Neural progenitor cell (in vitro differentiated cells): ENCODE measurements around the gene KCNH6. TPM values are rescaled to one million over a fixed set of nuclear protein-coding genes. Genes with fewer than 3 reads are reported as not detected.
A peak's percentile ranks its signal among the peaks of the same experiment; 100 is the strongest.

ENCODE experiments used
- DNase-seq: peaks from one replicate; pipeline ENCODE4 v3.0.0-alpha.2; 2016; ENCODE audit warnings: low spot score
- H2AFZ ChIP-seq: fragments of 200-600 bp; sonication (generic); replicated peaks from 2 replicates; pipeline ENCODE4 v1.6.1; 2016; ENCODE audit warnings: antibody characterized with exemption
- H3F3A ChIP-seq: fragments of 200-600 bp; sonication (generic); 2 replicates; pipeline ENCODE4 v1.6.1; 2016; ENCODE audit warnings: antibody characterized with exemption, low read depth
- H3K27ac ChIP-seq: fragments of 200-600 bp; sonication (generic); 2 replicates; pipeline ENCODE4 v1.5.1; 2016; ENCODE audit warnings: mild to moderate bottlenecking
- H3K27me3 ChIP-seq: fragments of 200-600 bp; sonication (generic); 2 replicates; pipeline ENCODE4 v1.6.1; 2016; ENCODE audit warnings: mild to moderate bottlenecking, moderate library complexity
- H3K36me3 ChIP-seq: fragments of 200-600 bp; sonication (generic); 2 replicates; pipeline ENCODE4 v1.5.1; 2016
- H3K4me1 ChIP-seq: fragments of 200-600 bp; sonication (generic); 2 replicates; pipeline ENCODE4 v1.6.1; 2016; ENCODE audit warnings: mixed run types
- H3K4me2 ChIP-seq: fragments of 200-600 bp; sonication (generic); 2 replicates; pipeline ENCODE4 v1.6.1; 2016
- H3K4me3 ChIP-seq: fragments of 200-600 bp; sonication (generic); 2 replicates; pipeline ENCODE4 v1.5.1; 2016
- H3K79me2 ChIP-seq: fragments of 200-600 bp; sonication (generic); 2 replicates; pipeline ENCODE4 v1.6.1; 2016; ENCODE audit warnings: low read depth
- H3K9ac ChIP-seq: fragments of 200-600 bp; sonication (generic); 2 replicates; pipeline ENCODE4 v1.6.1; 2016
- H3K9me3 ChIP-seq: fragments of 200-600 bp; sonication (generic); 2 replicates; pipeline ENCODE4 v1.5.1; 2016; ENCODE audit warnings: low read depth
- H4K20me1 ChIP-seq: fragments of 200-600 bp; sonication (generic); 2 replicates; pipeline ENCODE4 v1.6.1; 2016; ENCODE audit warnings: low read depth
- H3K27ac Mint-ChIP-seq: 3 replicates; pipeline ENCODE4 v1.8.0; 2021; ENCODE audit warnings: mixed read lengths
- H3K27me3 Mint-ChIP-seq: 2 replicates; pipeline ENCODE4 v1.8.0; 2022; ENCODE audit warnings: low read depth, mild to moderate bottlenecking, inconsistent platforms, moderate library complexity, mixed read lengths; ENCODE audit not compliant: insufficient read depth
- H3K36me3 Mint-ChIP-seq: 3 replicates; pipeline ENCODE4 v1.8.0; 2021; ENCODE audit warnings: mixed read lengths
- H3K4me1 Mint-ChIP-seq: 3 replicates; pipeline ENCODE4 v1.8.0; 2021; ENCODE audit warnings: mixed read lengths
- H3K4me3 Mint-ChIP-seq: 3 replicates; pipeline ENCODE4 v1.8.0; 2021; ENCODE audit warnings: mild to moderate bottlenecking, moderate library complexity, mixed read lengths
- H3K9me3 Mint-ChIP-seq: 3 replicates; pipeline ENCODE4 v1.8.0; 2020; ENCODE audit warnings: mixed read lengths
- CTCF ChIP-seq: fragments of 200-600 bp; sonication (generic); IDR thresholded peaks from 2 replicates; pipeline ENCODE4 v1.5.1; 2017; ENCODE audit warnings: antibody characterized with exemption, mild to moderate bottlenecking
- EZH2 ChIP-seq: fragments of 200-600 bp; sonication (generic); IDR thresholded peaks from 2 replicates; pipeline ENCODE4 v1.6.1; 2017; ENCODE audit warnings: antibody characterized with exemption, mild to moderate bottlenecking, moderate library complexity
- EZH2phosphoT487 ChIP-seq: fragments of 200-600 bp; sonication (generic); IDR thresholded peaks from 2 replicates; pipeline ENCODE4 v1.6.1; 2017; ENCODE audit warnings: antibody characterized with exemption
- total RNA-seq: library from RNA; depleted of rRNA; stranded (reverse); fragments of >200 nt; gene quantifications from 2 replicates; pipeline ENCODE4 v1.2.3, GENCODE V29; 2015; ENCODE audit warnings: low replicate concordance

KCNH6 gene
- total RNA-seq, 1 donor from 2014 or later = not detected

GRCh38 chr17:63544467-63545301 is 21.5 kb downstream of the KCNH6 start:
- no peak overlapping the region for H3K4me2 ChIP-seq
- no peak for DNase-seq
- H3K36me3 ChIP-seq = no peaks in the 10 kb centered on the region
- H3K4me1 ChIP-seq = peaks cover 7% of the 10 kb centered on the region
- no peaks in the 10 kb centered on the region for H3K79me2 ChIP-seq
- Mint-ChIP-seq H3K4me3 (no peak overlapping the region), H3K9me3 (no peaks in the 10 kb centered on the region), H3K36me3 (no peaks in the 10 kb centered on the region), H3K4me1 (peaks cover 10% of the 10 kb centered on the region), H3K27me3 (peaks cover 8% of the 10 kb centered on the region), H3K27ac (no peak overlapping the region)
- H3K4me3 ChIP-seq = no peak overlapping the region
- no peak overlapping the region for H3K9ac ChIP-seq
- H3K27me3 ChIP-seq = peaks cover 6% of the 10 kb centered on the region
- H4K20me1 ChIP-seq = no peaks in the 10 kb centered on the region
- TF ChIP-seq EZH2phosphoT487 = no peak
- H3F3A ChIP-seq = peaks cover 6% of the 10 kb centered on the region
- H2AFZ ChIP-seq = no peak overlapping the region
- no peaks in the 10 kb centered on the region for H3K9me3 ChIP-seq
- no peak overlapping the region for H3K27ac ChIP-seq

- H3K36me3 Mint-ChIP-seq = no peaks in the 10 kb centered on the region
- TF ChIP-seq EZH2 = no peak
Observed at GRCh38 chr17:63546308-63547082, 23.3 kb downstream of the KCNH6 start.

GRCh38 chr17:63547083-63547523 is 23.9 kb downstream of the KCNH6 start:
- Histone ChIP-seq H3K4me1 (peaks cover 8% of the 10 kb centered on the region), H3K27me3 (no peaks in the 10 kb centered on the region), H3K36me3 (no peaks in the 10 kb centered on the region), H3K79me2 (peaks cover 13% of the 10 kb centered on the region), H3K27ac (no peak overlapping the region), H3F3A (peaks cover 20% of the 10 kb centered on the region), H2AFZ (no peak overlapping the region), H3K4me3 (no peak overlapping the region), H3K9me3 (no peaks in the 10 kb centered on the region), H3K4me2 (no peak overlapping the region), H4K20me1 (peaks cover 7% of the 10 kb centered on the region), H3K9ac (no peak overlapping the region)
- no peaks in the 10 kb centered on the region for H3K9me3 Mint-ChIP-seq
- no peaks in the 10 kb centered on the region for H3K27me3 Mint-ChIP-seq
- no peaks in the 10 kb centered on the region for H3K36me3 Mint-ChIP-seq
- H3K4me1 Mint-ChIP-seq = peaks cover 10% of the 10 kb centered on the region
- DNase-seq = no peak
- TF ChIP-seq CTCF (no peak), EZH2phosphoT487 (no peak), EZH2 (no peak)
- H3K27ac Mint-ChIP-seq = no peak overlapping the region
- H3K4me3 Mint-ChIP-seq = no peak overlapping the region

More at GRCh38 chr17:63546308-63547082, 23.3 kb downstream of the KCNH6 start:
- Histone ChIP-seq H3K4me3 (no peak overlapping the region), H4K20me1 (peaks cover 3% of the 10 kb centered on the region), H3K27ac (no peak overlapping the region), H3K27me3 (no peaks in the 10 kb centered on the region), H2AFZ (no peak overlapping the region), H3K9me3 (no peaks in the 10 kb centered on the region), H3K4me2 (no peak overlapping the region), H3K4me1 (peaks cover 8% of the 10 kb centered on the region), H3K9ac (no peak overlapping the region), H3F3A (peaks cover 19% of the 10 kb centered on the region), H3K79me2 (peaks cover 7% of the 10 kb centered on the region), H3K36me3 (no peaks in the 10 kb centered on the region)
- Mint-ChIP-seq H3K4me1 (peaks cover 7% of the 10 kb centered on the region), H3K27ac (no peak overlapping the region), H3K9me3 (no peaks in the 10 kb centered on the region), H3K27me3 (no peaks in the 10 kb centered on the region), H3K4me3 (no peak overlapping the region)
- DNase-seq = no peak

- Histone ChIP-seq H3K79me2 (peaks cover 36% of the 10 kb centered on the region), H3K4me3 (peak overlapping the region; percentile 86), H3K4me2 (peak overlapping the region; percentile 91), H3K27me3 (no peaks in the 10 kb centered on the region), H3K36me3 (no peaks in the 10 kb centered on the region), H3K4me1 (peaks cover 15% of the 10 kb centered on the region), H3K9ac (peak overlapping the region; percentile 42), H4K20me1 (peaks cover 30% of the 10 kb centered on the region), H3F3A (peaks cover 20% of the 10 kb centered on the region), H3K27ac (no peak overlapping the region), H3K9me3 (no peaks in the 10 kb centered on the region), H2AFZ (peak overlapping the region; percentile 78)
- H3K4me3 Mint-ChIP-seq = peak overlapping the region; percentile 99
- H3K36me3 Mint-ChIP-seq = peaks cover under 1% of the 10 kb centered on the region
- TF ChIP-seq EZH2 = no peak
- no peak for TF ChIP-seq EZH2phosphoT487
- TF ChIP-seq CTCF = no peak
- no peaks in the 10 kb centered on the region for H3K9me3 Mint-ChIP-seq
- H3K27me3 Mint-ChIP-seq = no peaks in the 10 kb centered on the region
- peaks cover 21% of the 10 kb centered on the region for H3K4me1 Mint-ChIP-seq
- DNase-seq = no peak
- H3K27ac Mint-ChIP-seq = peak overlapping the region; percentile 53
Observed at GRCh38 chr17:63549289-63549945, 26.3 kb downstream of the KCNH6 start.
